ENCODE data around the gene PPP6R3. TPM values are rescaled to one million over a fixed set of nuclear protein-coding genes. Genes with fewer than 3 reads are reported as not detected.

Gene PPP6R3
- total RNA-seq, 1 experiment from 2014 or later: 138 TPM

- H4K20me1 ChIP-seq (ENCODE audit: control insufficient read depth, insufficient read depth, insufficient read length): peaks cover 2% of the 10 kb centered on the region
- no peak overlapping the region for H4K5ac ChIP-seq (ENCODE audit: insufficient read length, low read depth, low read length)
- H4K8ac ChIP-seq (replicated peaks; ENCODE audit: insufficient read length, low read depth, low read length): no peak overlapping the region
- H4K91ac ChIP-seq (ENCODE audit: insufficient read length, low read depth, low read length): no peak overlapping the region
- H3K79me1 ChIP-seq (ENCODE audit: insufficient read depth, low read depth, low read length, poor library complexity, severe bottlenecking): peaks cover 3% of the 10 kb centered on the region
- H3K36me3 Mint-ChIP-seq (ENCODE audit: insufficient read depth in 1 of 3, low read depth in 3 of 3): peaks cover 0 to 4% (median 4%) of the 10 kb centered on the region in 3 experiments; a peak in 3 of 7 replicates
- H3K9ac ChIP-seq (ENCODE audit: extremely low read depth, insufficient read length, low read length): no peak overlapping the region
- H3K14ac ChIP-seq (ENCODE audit: insufficient read depth, low read length): no peak overlapping the region
- no peak overlapping the region; a peak in 1 of 7 replicates for H3K27ac Mint-ChIP-seq
- no peak overlapping the region for H3K4me2 ChIP-seq (ENCODE audit: insufficient read depth, insufficient read length, low read length)
- peak overlapping the region in 1 of 2 experiments; percentile 15; a peak in 2 of 5 replicates for H3K4me3 Mint-ChIP-seq
- no CpG with 5 or more reads among the region's 1 CpG for WGBS (ENCODE audit: extremely low coverage, insufficient read length, low lambda C conversion rate)
- no peak overlapping the region for H3K56ac ChIP-seq (ENCODE audit: insufficient read length, low read depth, low read length)
- H3K4ac ChIP-seq (ENCODE audit: low read depth, low read length): no peak overlapping the region
- peaks cover 65% of the 10 kb centered on the region for H3K79me2 ChIP-seq (ENCODE audit: insufficient read depth, low read length)
- peaks cover 37% of the 10 kb centered on the region in 2 experiments for H3K4me1 Mint-ChIP-seq
- H3K9me3 Mint-ChIP-seq: no peaks in the 10 kb centered on the region; a peak in 1 of 5 replicates
- H2BK20ac ChIP-seq (ENCODE audit: low read depth, low read length, poor library complexity, severe bottlenecking): no peak overlapping the region
- TF ChIP-seq CTCF (conservative IDR thresholded peaks at IDR 0.05): no peak
- H3K27ac ChIP-seq (ENCODE audit: insufficient read length, low read depth, low read length): no peak overlapping the region
- no peak overlapping the region for H2BK5ac ChIP-seq (ENCODE audit: insufficient read length, low read length)
- no peak for DNase-seq
- H2BK12ac ChIP-seq (ENCODE audit: insufficient read length, low read depth, low read length): no peak overlapping the region
- no peak overlapping the region for H3K23ac ChIP-seq (ENCODE audit: insufficient read length, low read depth, low read length)
- H3K27me3 Mint-ChIP-seq (ENCODE audit: low read depth): peaks cover 3% of the 10 kb centered on the region; the same call in 1 of the 2 replicates
- H3K4me1 ChIP-seq (ENCODE audit: insufficient read depth, low read length): peaks cover 4% of the 10 kb centered on the region
- no peak overlapping the region for H2BK15ac ChIP-seq (ENCODE audit: low read depth, low read length)
- H2AK5ac ChIP-seq (ENCODE audit: insufficient read length, low read length): no peak overlapping the region
- no peaks in the 10 kb centered on the region for H3K27me3 ChIP-seq (ENCODE audit: insufficient read depth, low read length)
- no peak overlapping the region for H2BK120ac ChIP-seq (ENCODE audit: low read depth, low read length, poor library complexity, severe bottlenecking)
- no peak overlapping the region for H3K18ac ChIP-seq (ENCODE audit: insufficient read length, low read depth, low read length)
- H3T11ph ChIP-seq (ENCODE audit: low read length): no peak overlapping the region
- peaks cover 6% of the 10 kb centered on the region for H3K23me2 ChIP-seq (ENCODE audit: insufficient read length, low read depth, low read length, poor library complexity, severe bottlenecking)
- H2AFZ ChIP-seq (ENCODE audit: low read length): no peak overlapping the region
- H3K9me3 ChIP-seq (ENCODE audit: control insufficient read depth, low read depth, low read length): no peaks in the 10 kb centered on the region
Observed at GRCh38 chr11:68463714-68464113, 3.2 kb downstream of the PPP6R3 start.

All from H9 (cell line).